OCI-LY3 (cell line): ENCODE measurements around the gene SP100.

ENCODE experiments used
- CTCF ChIP-seq: fragments of 200-600, 300-600 bp; sonication (generic); IDR thresholded peaks from 2 replicates; pipeline ENCODE4 v1.5.1; 2014; ENCODE audit warnings: antibody characterized with exemption, low read length, low read depth
- EZH2phosphoT487 ChIP-seq: fragments of 200-600 bp; shearing (Covaris generic); IDR thresholded peaks from 2 replicates; pipeline ENCODE4 v1.6.1; 2018; ENCODE audit warnings: antibody characterized with exemption, mixed run types, low read depth

GRCh38 chr2:230537531-230537976 is 121.6 kb downstream of the SP100 start:
- TF ChIP-seq CTCF (no peak), EZH2phosphoT487 (no peak)
